HepG2 (cell line): ENCODE measurements around the gene TOM1L2. TPM values are rescaled to one million over a fixed set of nuclear protein-coding genes. Genes with fewer than 3 reads are reported as not detected.

Experiments used
- EHMT2 ChIP-seq: fragments of 200-600 bp; sonication (generic); IDR thresholded peaks from 2 replicates; pipeline ENCODE4 v1.7.0; 2017; ENCODE audit warnings: antibody characterized with exemption, low read depth, low read length, borderline replicate concordance
- HOXA7 ChIP-seq: sonication (generic); formaldehyde crosslinking; IDR thresholded peaks from 2 replicates; pipeline ENCODE4 v1.8.1; 2022; ENCODE audit warnings: mild to moderate bottlenecking, missing genetic modification reagents, moderate library complexity
- PRPF4 ChIP-seq: fragments of 200-400 bp; formaldehyde crosslinking; IDR thresholded peaks from 2 replicates; pipeline ENCODE4 v1.6.1; 2016; ENCODE audit warnings: low read length, low read depth; ENCODE audit not compliant: poor library complexity, severe bottlenecking
- RFXAP ChIP-seq: sonication (generic); formaldehyde crosslinking; IDR thresholded peaks from 2 replicates; pipeline ENCODE4 v1.4.0; 2020; ENCODE audit warnings: missing genetic modification reagents, borderline replicate concordance
- SOX6 ChIP-seq, 2 experiments: fragments of 450-650 bp in 1 of 2; sonication (generic) in 1 of 2; formaldehyde crosslinking in 1 of 2; IDR thresholded peaks; 2 replicates each; pipeline versions ENCODE4 v1.4.0 to v1.6.1; 2017 to 2020; ENCODE audit warnings: antibody characterized with exemption in 1 of 2, mild to moderate bottlenecking in 1 of 2, missing genetic modification reagents in 1 of 2
- ZNF263 ChIP-seq: sonication (generic); formaldehyde crosslinking; IDR thresholded peaks from 2 replicates; pipeline ENCODE4 v1.4.0; 2020; ENCODE audit warnings: missing genetic modification reagents
- ZNF280D ChIP-seq: sonication (generic); formaldehyde crosslinking; IDR thresholded peaks from 2 replicates; pipeline ENCODE4 v1.5.1; 2020; ENCODE audit warnings: mild to moderate bottlenecking, missing genetic modification reagents
- ZNF33A ChIP-seq: sonication (generic); formaldehyde crosslinking; IDR thresholded peaks from 2 replicates; pipeline ENCODE4 v1.5.1; 2020; ENCODE audit warnings: missing genetic modification reagents, mild to moderate bottlenecking, moderate library complexity, borderline replicate concordance
- ZNF652 ChIP-seq: IDR thresholded peaks from 2 replicates; pipeline ENCODE4 v1.6.1; 2016; ENCODE audit warnings: low read depth, borderline replicate concordance
- ZNF691 ChIP-seq: sonication (generic); formaldehyde crosslinking; IDR thresholded peaks from 2 replicates; pipeline ENCODE4 v1.4.0; 2020; ENCODE audit warnings: missing genetic modification reagents, low read depth, mild to moderate bottlenecking, borderline replicate concordance
- polyA plus RNA-seq, 8 experiments: library from polyadenylated mRNA; depleted of rRNA in 3 of 8; stranded (reverse) in 7 of 8; unstranded in 1 of 8; fragments of >200 nt; fragmentation: Illumina TruSeq in 4 of 8; extraction: Trizol in 4 of 8; gene quantifications; 2 replicates each; pipeline versions ENCODE4 v1.2.1 to v1.2.3, GENCODE V29; 2011 to 2016; ENCODE audit warnings: low read depth in 4 of 8, missing spikeins in 1 of 8, mixed read lengths in 1 of 8; ENCODE audit not compliant: insufficient read depth in 1 of 8
- total RNA-seq, 5 experiments: library from RNA; depleted of rRNA; stranded (reverse); fragments of >200 nt; fragmentation: Illumina TruSeq; extraction: Trizol; gene quantifications; 2 replicates each; pipeline ENCODE4 v1.2.3, GENCODE V29; 2016; ENCODE audit warnings: low read depth in 1 of 5
- TF ChIP-seq, protein P1 (sequence below): IDR thresholded peaks from 2 replicates; pipeline ENCODE4 v1.6.1; 2012; ENCODE audit warnings: inconsistent platforms
- TF ChIP-seq, protein P2 (sequence below): sonication (generic); formaldehyde crosslinking; IDR thresholded peaks from 2 replicates; pipeline ENCODE4 v1.4.0; 2020; ENCODE audit warnings: missing genetic modification reagents
- TF ChIP-seq, protein P3 (sequence below): sonication (generic); formaldehyde crosslinking; IDR thresholded peaks from 2 replicates; pipeline ENCODE4 v1.9.0; 2021; ENCODE audit warnings: missing genetic modification reagents, borderline replicate concordance
- TF ChIP-seq, protein P4 (sequence below): sonication (generic); formaldehyde crosslinking; IDR thresholded peaks from 2 replicates; pipeline ENCODE4 v1.4.0; 2020; ENCODE audit warnings: missing genetic modification reagents

The TOM1L2 gene
- total and polyA plus RNA-seq, 2 of the 13 experiments (the other 11 are each of a cell fraction or from before 2014, with no cell fraction given): 4.7 to 7.4 TPM

- TF ChIP-seq PRPF4 (no peak), HOXA7 (CRISPR knock-in tag) (no peak), ZNF280D (CRISPR knock-in tag) (0 out of 2 replicates have a peak, but pooled peaks have one; percentile 51), ZNF691 (CRISPR knock-in tag) (peak; percentile 81; the same call in 1 of the 2 replicates), EHMT2 (no peak), RFXAP (CRISPR knock-in tag) (no peak; the same call in 1 of the 2 replicates), ZNF263 (CRISPR knock-in tag) (no peak), SOX6 (IDR thresholded peaks at IDR 0.05) (no peak), SOX6 (CRISPR knock-in tag; IDR thresholded peaks at IDR 0.05) (peak; percentile 73), ZNF33A (CRISPR knock-in tag) (no peak), ZNF652 (CRISPR knock-in tag) (peak; percentile 15; the same call in 1 of the 2 replicates)
- TF ChIP-seq, protein P1, sequence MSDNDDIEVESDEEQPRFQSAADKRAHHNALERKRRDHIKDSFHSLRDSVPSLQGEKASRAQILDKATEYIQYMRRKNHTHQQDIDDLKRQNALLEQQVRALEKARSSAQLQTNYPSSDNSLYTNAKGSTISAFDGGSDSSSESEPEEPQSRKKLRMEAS: peak; percentile 85
- TF ChIP-seq, protein P2, sequence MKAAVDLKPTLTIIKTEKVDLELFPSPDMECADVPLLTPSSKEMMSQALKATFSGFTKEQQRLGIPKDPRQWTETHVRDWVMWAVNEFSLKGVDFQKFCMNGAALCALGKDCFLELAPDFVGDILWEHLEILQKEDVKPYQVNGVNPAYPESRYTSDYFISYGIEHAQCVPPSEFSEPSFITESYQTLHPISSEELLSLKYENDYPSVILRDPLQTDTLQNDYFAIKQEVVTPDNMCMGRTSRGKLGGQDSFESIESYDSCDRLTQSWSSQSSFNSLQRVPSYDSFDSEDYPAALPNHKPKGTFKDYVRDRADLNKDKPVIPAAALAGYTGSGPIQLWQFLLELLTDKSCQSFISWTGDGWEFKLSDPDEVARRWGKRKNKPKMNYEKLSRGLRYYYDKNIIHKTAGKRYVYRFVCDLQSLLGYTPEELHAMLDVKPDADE (CRISPR knock-in tag): no peak
- TF ChIP-seq, protein P3, sequence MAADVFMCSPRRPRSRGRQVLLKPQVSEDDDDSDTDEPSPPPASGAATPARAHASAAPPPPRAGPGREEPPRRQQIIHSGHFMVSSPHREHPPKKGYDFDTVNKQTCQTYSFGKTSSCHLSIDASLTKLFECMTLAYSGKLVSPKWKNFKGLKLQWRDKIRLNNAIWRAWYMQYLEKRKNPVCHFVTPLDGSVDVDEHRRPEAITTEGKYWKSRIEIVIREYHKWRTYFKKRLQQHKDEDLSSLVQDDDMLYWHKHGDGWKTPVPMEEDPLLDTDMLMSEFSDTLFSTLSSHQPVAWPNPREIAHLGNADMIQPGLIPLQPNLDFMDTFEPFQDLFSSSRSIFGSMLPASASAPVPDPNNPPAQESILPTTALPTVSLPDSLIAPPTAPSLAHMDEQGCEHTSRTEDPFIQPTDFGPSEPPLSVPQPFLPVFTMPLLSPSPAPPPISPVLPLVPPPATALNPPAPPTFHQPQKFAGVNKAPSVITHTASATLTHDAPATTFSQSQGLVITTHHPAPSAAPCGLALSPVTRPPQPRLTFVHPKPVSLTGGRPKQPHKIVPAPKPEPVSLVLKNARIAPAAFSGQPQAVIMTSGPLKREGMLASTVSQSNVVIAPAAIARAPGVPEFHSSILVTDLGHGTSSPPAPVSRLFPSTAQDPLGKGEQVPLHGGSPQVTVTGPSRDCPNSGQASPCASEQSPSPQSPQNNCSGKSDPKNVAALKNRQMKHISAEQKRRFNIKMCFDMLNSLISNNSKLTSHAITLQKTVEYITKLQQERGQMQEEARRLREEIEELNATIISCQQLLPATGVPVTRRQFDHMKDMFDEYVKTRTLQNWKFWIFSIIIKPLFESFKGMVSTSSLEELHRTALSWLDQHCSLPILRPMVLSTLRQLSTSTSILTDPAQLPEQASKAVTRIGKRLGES: peak; percentile 85; the same call in 1 of the 2 replicates
- TF ChIP-seq, protein P4, sequence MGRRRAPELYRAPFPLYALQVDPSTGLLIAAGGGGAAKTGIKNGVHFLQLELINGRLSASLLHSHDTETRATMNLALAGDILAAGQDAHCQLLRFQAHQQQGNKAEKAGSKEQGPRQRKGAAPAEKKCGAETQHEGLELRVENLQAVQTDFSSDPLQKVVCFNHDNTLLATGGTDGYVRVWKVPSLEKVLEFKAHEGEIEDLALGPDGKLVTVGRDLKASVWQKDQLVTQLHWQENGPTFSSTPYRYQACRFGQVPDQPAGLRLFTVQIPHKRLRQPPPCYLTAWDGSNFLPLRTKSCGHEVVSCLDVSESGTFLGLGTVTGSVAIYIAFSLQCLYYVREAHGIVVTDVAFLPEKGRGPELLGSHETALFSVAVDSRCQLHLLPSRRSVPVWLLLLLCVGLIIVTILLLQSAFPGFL (CRISPR knock-in tag): no peak
Observed at GRCh38 chr17:17839791-17840707, 132.2 kb downstream of the TOM1L2 start (continued).
